SK-N-SH treated with all-trans-retinoic acid at 6 μM for 48 hours (cell line): ENCODE results near the gene TSSC4.

Experiments
- ATAC-seq: fragments of 200-7000 bp; cut with Tn5 transposase; 3 replicates; pipeline ENCODE4 v1.9.1; 2020; ENCODE audit warnings: mild to moderate bottlenecking, moderate library complexity
- ARNTL ChIP-seq: fragments of 450-650 bp; formaldehyde crosslinking; IDR thresholded peaks from 2 replicates; pipeline ENCODE4 v1.5.0; 2020; ENCODE audit warnings: low read depth, mild to moderate bottlenecking, moderate library complexity, borderline replicate concordance
- BACH2 ChIP-seq: fragments of 250-450 bp; sonication (Bioruptor Pico); IDR thresholded peaks from 2 replicates; pipeline ENCODE4 v1.9.0; 2021; ENCODE audit warnings: mild to moderate bottlenecking, borderline replicate concordance
- CSDC2 ChIP-seq: fragments of 250-450 bp; sonication (Bioruptor Pico); IDR thresholded peaks from 2 replicates; pipeline ENCODE4 v1.5.0; 2020; ENCODE audit warnings: mild to moderate bottlenecking, moderate library complexity
- GLIS3 ChIP-seq: fragments of 250-450 bp; sonication (Bioruptor Pico); IDR thresholded peaks from 2 replicates; pipeline ENCODE4 v1.5.0; 2020; ENCODE audit warnings: mild to moderate bottlenecking, moderate library complexity
- ISL1 ChIP-seq: fragments of 250-450 bp; sonication (Bioruptor Pico); IDR thresholded peaks from 2 replicates; pipeline ENCODE4 v2.1.2; 2022; ENCODE audit warnings: mild to moderate bottlenecking, moderate library complexity
- OSR1 ChIP-seq: fragments of 250-450 bp; sonication (Bioruptor Pico); IDR thresholded peaks from 2 replicates; pipeline ENCODE4 v1.8.0; 2022; ENCODE audit warnings: moderate library complexity, mild to moderate bottlenecking, inconsistent platforms
- PPARA ChIP-seq: fragments of 250-450 bp; sonication (Bioruptor Pico); IDR thresholded peaks from 2 replicates; pipeline ENCODE4 v1.5.0; 2020; ENCODE audit warnings: mild to moderate bottlenecking, borderline replicate concordance
- RARB ChIP-seq: fragments of 250-450 bp; sonication (Bioruptor Pico); IDR thresholded peaks from 2 replicates; pipeline ENCODE4 v1.8.0; 2021; ENCODE audit warnings: mild to moderate bottlenecking, moderate library complexity
- SNAI2 ChIP-seq: fragments of 250-450 bp; sonication (Bioruptor Pico); IDR thresholded peaks from 2 replicates; pipeline ENCODE4 v1.5.0; 2020; ENCODE audit warnings: mild to moderate bottlenecking, moderate library complexity
- TCF4 ChIP-seq: fragments of 250-450 bp; sonication (Bioruptor Pico); IDR thresholded peaks from 2 replicates; pipeline ENCODE4 v1.8.0; 2021; ENCODE audit warnings: mild to moderate bottlenecking, moderate library complexity, borderline replicate concordance
- TOX ChIP-seq: fragments of 250-450 bp; sonication (Bioruptor Pico); IDR thresholded peaks from 2 replicates; pipeline ENCODE4 v1.8.0; 2021; ENCODE audit warnings: mild to moderate bottlenecking, moderate library complexity, borderline replicate concordance
- ZC3H10 ChIP-seq: fragments of 250-450 bp; sonication (Bioruptor Pico); IDR thresholded peaks from 2 replicates; pipeline ENCODE4 v1.5.1; 2021; ENCODE audit warnings: mild to moderate bottlenecking, moderate library complexity
- ZFP3 ChIP-seq: fragments of 250-450 bp; sonication (Bioruptor Pico); IDR thresholded peaks from 2 replicates; pipeline ENCODE4 v1.5.0; 2020; ENCODE audit warnings: mild to moderate bottlenecking, moderate library complexity
- ZFP30 ChIP-seq: fragments of 450-650 bp; formaldehyde crosslinking; IDR thresholded peaks from 2 replicates; pipeline ENCODE4 v1.5.0; 2022; ENCODE audit warnings: mild to moderate bottlenecking, moderate library complexity
- ZNF565 ChIP-seq: fragments of 450-650 bp; formaldehyde crosslinking; conservative IDR thresholded peaks from 2 replicates; pipeline ENCODE4 v1.5.0; 2020; ENCODE audit warnings: low read depth, mild to moderate bottlenecking, moderate library complexity
- ZNF70 ChIP-seq: fragments of 450-650 bp; formaldehyde crosslinking; IDR thresholded peaks from 2 replicates; pipeline ENCODE4 v1.5.0; 2020; ENCODE audit warnings: mild to moderate bottlenecking, moderate library complexity
- ZNF8 ChIP-seq: fragments of 450-650 bp; formaldehyde crosslinking; IDR thresholded peaks from 2 replicates; pipeline ENCODE4 v1.5.0; 2020; ENCODE audit warnings: mild to moderate bottlenecking, moderate library complexity
- TF ChIP-seq, protein P1 (sequence below): fragments of 250-450 bp; sonication (Bioruptor Pico); IDR thresholded peaks from 2 replicates; pipeline ENCODE4 v1.8.0; 2020; ENCODE audit warnings: mild to moderate bottlenecking, moderate library complexity, borderline replicate concordance
- TF ChIP-seq, protein P2 (sequence below): fragments of 250-450 bp; sonication (Bioruptor Pico); IDR thresholded peaks from 2 replicates; pipeline ENCODE4 v1.8.0; 2021; ENCODE audit warnings: low read depth, mild to moderate bottlenecking, moderate library complexity, borderline replicate concordance
- TF ChIP-seq, protein P3 (sequence below): fragments of 250-450 bp; sonication (Bioruptor Pico); IDR thresholded peaks from 2 replicates; pipeline ENCODE4 v1.5.1; 2021; ENCODE audit warnings: mild to moderate bottlenecking, moderate library complexity
- TF ChIP-seq, protein P4 (sequence below): fragments of 250-450 bp; sonication (Bioruptor Pico); IDR thresholded peaks from 2 replicates; pipeline ENCODE4 v1.5.1; 2020; ENCODE audit warnings: low read depth, mild to moderate bottlenecking, moderate library complexity

Gene TSSC4

DNA sequence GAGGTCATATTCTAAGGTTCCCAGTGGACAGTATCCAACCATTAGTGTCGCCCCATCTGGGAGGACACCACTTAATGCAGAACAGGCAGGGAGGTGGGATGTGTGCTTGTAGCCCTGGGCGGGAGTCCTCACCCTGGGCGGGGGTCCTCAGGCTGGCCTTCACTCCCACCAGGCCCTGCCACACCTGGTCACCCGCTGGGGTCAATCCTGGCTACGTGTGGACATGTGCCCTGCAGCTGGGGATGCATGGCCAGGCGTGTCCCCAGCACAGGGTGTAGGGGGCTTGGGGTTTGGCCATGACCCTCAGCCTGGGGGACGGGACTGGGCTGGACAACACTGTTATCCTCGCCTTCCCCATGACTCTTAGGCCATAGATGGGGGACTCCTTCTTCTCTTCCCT lies 25.0 kb downstream of the TSSC4 start:
- TF ChIP-seq ZC3H10 (CRISPR knock-in tag) (no peak), SNAI2 (CRISPR knock-in tag) (no peak), OSR1 (CRISPR knock-in tag) (no peak), ZFP30 (CRISPR knock-in tag) (no peak), ARNTL (CRISPR knock-in tag) (no peak), ZNF70 (CRISPR knock-in tag) (no peak), ISL1 (no peak), ZFP3 (CRISPR knock-in tag) (no peak), BACH2 (CRISPR knock-in tag) (no peak), ZNF565 (CRISPR knock-in tag) (no peak), ZNF8 (CRISPR knock-in tag) (no peak), CSDC2 (no peak)
- TF ChIP-seq, protein P1, sequence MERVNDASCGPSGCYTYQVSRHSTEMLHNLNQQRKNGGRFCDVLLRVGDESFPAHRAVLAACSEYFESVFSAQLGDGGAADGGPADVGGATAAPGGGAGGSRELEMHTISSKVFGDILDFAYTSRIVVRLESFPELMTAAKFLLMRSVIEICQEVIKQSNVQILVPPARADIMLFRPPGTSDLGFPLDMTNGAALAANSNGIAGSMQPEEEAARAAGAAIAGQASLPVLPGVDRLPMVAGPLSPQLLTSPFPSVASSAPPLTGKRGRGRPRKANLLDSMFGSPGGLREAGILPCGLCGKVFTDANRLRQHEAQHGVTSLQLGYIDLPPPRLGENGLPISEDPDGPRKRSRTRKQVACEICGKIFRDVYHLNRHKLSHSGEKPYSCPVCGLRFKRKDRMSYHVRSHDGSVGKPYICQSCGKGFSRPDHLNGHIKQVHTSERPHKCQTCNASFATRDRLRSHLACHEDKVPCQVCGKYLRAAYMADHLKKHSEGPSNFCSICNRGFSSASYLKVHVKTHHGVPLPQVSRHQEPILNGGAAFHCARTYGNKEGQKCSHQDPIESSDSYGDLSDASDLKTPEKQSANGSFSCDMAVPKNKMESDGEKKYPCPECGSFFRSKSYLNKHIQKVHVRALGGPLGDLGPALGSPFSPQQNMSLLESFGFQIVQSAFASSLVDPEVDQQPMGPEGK (CRISPR knock-in tag): no peak
- TF ChIP-seq, protein P2, sequence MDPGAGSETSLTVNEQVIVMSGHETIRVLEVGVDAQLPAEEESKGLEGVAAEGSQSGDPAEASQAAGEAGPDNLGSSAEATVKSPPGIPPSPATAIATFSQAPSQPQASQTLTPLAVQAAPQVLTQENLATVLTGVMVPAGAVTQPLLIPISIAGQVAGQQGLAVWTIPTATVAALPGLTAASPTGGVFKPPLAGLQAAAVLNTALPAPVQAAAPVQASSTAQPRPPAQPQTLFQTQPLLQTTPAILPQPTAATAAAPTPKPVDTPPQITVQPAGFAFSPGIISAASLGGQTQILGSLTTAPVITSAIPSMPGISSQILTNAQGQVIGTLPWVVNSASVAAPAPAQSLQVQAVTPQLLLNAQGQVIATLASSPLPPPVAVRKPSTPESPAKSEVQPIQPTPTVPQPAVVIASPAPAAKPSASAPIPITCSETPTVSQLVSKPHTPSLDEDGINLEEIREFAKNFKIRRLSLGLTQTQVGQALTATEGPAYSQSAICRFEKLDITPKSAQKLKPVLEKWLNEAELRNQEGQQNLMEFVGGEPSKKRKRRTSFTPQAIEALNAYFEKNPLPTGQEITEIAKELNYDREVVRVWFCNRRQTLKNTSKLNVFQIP: no peak
- ATAC-seq: no peak

DNA sequence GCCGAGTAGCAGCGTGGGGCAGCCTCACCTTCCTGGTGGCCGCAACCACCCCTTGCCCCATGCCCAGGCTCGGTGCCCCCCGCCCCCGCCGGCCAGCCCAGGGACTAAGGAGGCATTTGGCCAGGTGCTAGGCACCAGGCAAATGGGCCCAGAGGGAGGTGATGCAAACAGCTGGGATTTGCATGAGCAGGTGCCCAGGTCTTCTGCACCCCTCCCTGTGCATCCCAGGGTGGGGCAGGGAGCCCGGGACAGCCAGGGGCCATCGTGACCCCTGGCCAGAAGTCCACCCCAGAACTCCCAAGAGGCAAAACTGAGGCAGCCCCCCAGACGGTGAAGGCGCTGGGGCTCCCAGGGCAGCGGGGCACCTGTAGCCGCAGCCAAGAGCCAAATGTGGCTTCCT lies 25.7 kb downstream of the TSSC4 start:
- ATAC-seq: no peak
- TF ChIP-seq ZFP30 (CRISPR knock-in tag) (no peak), PPARA (CRISPR knock-in tag) (no peak), ZNF70 (CRISPR knock-in tag) (no peak), ISL1 (no peak), GLIS3 (no peak), TCF4 (CRISPR knock-in tag) (no peak), BACH2 (CRISPR knock-in tag) (no peak), OSR1 (CRISPR knock-in tag) (no peak), ZFP3 (CRISPR knock-in tag) (no peak), ARNTL (CRISPR knock-in tag) (no peak), CSDC2 (no peak), ZNF8 (CRISPR knock-in tag) (no peak), SNAI2 (CRISPR knock-in tag) (no peak), ZC3H10 (CRISPR knock-in tag) (no peak)
- TF ChIP-seq, protein P3, sequence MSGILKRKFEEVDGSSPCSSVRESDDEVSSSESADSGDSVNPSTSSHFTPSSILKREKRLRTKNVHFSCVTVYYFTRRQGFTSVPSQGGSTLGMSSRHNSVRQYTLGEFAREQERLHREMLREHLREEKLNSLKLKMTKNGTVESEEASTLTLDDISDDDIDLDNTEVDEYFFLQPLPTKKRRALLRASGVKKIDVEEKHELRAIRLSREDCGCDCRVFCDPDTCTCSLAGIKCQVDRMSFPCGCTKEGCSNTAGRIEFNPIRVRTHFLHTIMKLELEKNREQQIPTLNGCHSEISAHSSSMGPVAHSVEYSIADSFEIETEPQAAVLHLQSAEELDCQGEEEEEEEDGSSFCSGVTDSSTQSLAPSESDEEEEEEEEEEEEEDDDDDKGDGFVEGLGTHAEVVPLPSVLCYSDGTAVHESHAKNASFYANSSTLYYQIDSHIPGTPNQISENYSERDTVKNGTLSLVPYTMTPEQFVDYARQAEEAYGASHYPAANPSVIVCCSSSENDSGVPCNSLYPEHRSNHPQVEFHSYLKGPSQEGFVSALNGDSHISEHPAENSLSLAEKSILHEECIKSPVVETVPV (CRISPR knock-in tag): no peak
- TF ChIP-seq, protein P4, sequence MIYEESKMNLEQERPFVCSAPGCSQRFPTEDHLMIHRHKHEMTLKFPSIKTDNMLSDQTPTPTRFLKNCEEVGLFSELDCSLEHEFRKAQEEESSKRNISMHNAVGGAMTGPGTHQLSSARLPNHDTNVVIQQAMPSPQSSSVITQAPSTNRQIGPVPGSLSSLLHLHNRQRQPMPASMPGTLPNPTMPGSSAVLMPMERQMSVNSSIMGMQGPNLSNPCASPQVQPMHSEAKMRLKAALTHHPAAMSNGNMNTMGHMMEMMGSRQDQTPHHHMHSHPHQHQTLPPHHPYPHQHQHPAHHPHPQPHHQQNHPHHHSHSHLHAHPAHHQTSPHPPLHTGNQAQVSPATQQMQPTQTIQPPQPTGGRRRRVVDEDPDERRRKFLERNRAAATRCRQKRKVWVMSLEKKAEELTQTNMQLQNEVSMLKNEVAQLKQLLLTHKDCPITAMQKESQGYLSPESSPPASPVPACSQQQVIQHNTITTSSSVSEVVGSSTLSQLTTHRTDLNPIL (CRISPR knock-in tag): no peak

DNA sequence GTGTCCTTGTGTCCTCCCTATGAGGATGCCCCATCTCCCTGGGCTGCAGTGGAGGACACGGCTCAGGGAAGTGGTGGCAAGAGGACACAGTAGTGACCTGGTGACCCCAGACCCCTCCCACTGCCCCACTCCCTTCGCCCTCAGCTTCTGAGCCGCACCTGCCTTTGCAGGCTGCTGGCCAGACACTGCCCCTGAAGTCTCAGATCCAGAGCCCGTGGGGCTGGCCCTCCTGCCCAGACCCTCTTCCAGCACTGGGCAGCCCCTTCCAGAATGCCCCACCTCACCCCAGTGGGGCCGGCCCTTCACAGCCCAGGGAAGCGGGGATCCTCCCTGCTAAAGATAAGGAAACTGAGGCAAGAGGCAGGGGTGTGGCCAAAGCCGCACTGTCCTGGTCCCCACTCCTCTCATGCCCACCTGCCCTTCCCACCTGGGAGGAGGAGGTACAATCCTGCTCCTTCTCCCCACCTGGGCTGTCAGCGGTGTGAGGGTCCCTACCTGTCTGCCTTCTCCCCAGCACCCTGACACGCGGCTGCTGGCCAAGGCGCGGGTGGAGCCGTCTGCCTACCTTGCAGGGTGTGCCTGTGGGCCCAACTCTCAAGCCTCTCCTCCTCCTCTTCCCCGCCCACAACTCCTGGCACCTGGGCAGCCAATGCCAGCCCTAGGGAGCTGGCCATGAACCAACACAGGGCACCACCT lies 26.4 kb downstream of the TSSC4 start:
- no peak for ATAC-seq
- TF ChIP-seq, protein P4 (CRISPR knock-in tag): no peak
- TF ChIP-seq, protein P3 (CRISPR knock-in tag): no peak
- TF ChIP-seq RARB (CRISPR knock-in tag): no peak
- TF ChIP-seq CSDC2: no peak
- TF ChIP-seq BACH2 (CRISPR knock-in tag): no peak
- no peak for TF ChIP-seq ZNF565 (CRISPR knock-in tag)
- no peak for TF ChIP-seq PPARA (CRISPR knock-in tag)
- no peak for TF ChIP-seq ARNTL (CRISPR knock-in tag)
- no peak for TF ChIP-seq ZNF70 (CRISPR knock-in tag)
- no peak for TF ChIP-seq TCF4 (CRISPR knock-in tag)
- TF ChIP-seq GLIS3: no peak
- TF ChIP-seq ISL1: no peak
- TF ChIP-seq TOX: no peak
- no peak for TF ChIP-seq SNAI2 (CRISPR knock-in tag)
- no peak for TF ChIP-seq ZFP30 (CRISPR knock-in tag)
- TF ChIP-seq ZC3H10 (CRISPR knock-in tag): no peak
